Endothelial cell of umbilical vein (primary cell): ENCODE data around the gene ZFYVE28.

Experiments
- EZH2 ChIP-seq: IDR thresholded peaks from 2 replicates; pipeline ENCODE4 v1.6.1; 2012; ENCODE audit warnings: borderline replicate concordance, low read depth, mild to moderate bottlenecking, moderate library complexity, low read length, inconsistent platforms; ENCODE audit not compliant: severe bottlenecking
- GATA2 ChIP-seq: IDR thresholded peaks from 2 replicates; pipeline ENCODE4 v1.7.0; 2011; ENCODE audit warnings: low read depth, mild to moderate bottlenecking, moderate library complexity, mixed read lengths, low read length; ENCODE audit not compliant: insufficient read length, insufficient read depth
- MAX ChIP-seq: IDR thresholded peaks from 2 replicates; pipeline ENCODE4 v1.6.1; 2011; ENCODE audit not compliant: insufficient read depth, insufficient read length
- POLR2A ChIP-seq: IDR thresholded peaks from 2 replicates; pipeline ENCODE4 v1.6.1; 2012; ENCODE audit warnings: low read depth, mild to moderate bottlenecking, control low read depth, low read length
- POLR2AphosphoS5 ChIP-seq: IDR thresholded peaks from 2 replicates; pipeline ENCODE4 v1.6.1; 2012; ENCODE audit warnings: low read depth, mild to moderate bottlenecking, control low read depth, low read length, moderate library complexity; ENCODE audit not compliant: insufficient read depth
- TF ChIP-seq, protein P1 (sequence below), 2 donors: IDR thresholded peaks; 1 replicate in 1 of 2; 2 replicates in 1 of 2; pipeline ENCODE4 v1.5.1; 2011; ENCODE audit warnings: low read length in 2 of 2, mild to moderate bottlenecking in 2 of 2, moderate library complexity in 2 of 2, control low read depth in 1 of 2, inconsistent platforms in 1 of 2, low read depth in 1 of 2; ENCODE audit not compliant: insufficient read depth in 1 of 2; ENCODE audit errors: extremely low read depth in 1 of 2

GRCh38 chr4:2370597-2371320 is 47.7 kb downstream of the ZFYVE28 start:
- TF ChIP-seq POLR2AphosphoS5: no peak
- no peak for TF ChIP-seq POLR2A
- TF ChIP-seq, protein P1, sequence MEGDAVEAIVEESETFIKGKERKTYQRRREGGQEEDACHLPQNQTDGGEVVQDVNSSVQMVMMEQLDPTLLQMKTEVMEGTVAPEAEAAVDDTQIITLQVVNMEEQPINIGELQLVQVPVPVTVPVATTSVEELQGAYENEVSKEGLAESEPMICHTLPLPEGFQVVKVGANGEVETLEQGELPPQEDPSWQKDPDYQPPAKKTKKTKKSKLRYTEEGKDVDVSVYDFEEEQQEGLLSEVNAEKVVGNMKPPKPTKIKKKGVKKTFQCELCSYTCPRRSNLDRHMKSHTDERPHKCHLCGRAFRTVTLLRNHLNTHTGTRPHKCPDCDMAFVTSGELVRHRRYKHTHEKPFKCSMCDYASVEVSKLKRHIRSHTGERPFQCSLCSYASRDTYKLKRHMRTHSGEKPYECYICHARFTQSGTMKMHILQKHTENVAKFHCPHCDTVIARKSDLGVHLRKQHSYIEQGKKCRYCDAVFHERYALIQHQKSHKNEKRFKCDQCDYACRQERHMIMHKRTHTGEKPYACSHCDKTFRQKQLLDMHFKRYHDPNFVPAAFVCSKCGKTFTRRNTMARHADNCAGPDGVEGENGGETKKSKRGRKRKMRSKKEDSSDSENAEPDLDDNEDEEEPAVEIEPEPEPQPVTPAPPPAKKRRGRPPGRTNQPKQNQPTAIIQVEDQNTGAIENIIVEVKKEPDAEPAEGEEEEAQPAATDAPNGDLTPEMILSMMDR (IDR thresholded peaks at IDR 0.05; ENCODE audit: extremely low read depth in 1 of 2, insufficient read depth in 1 of 2, low read depth in 1 of 2, low read length in 2 of 2): no peak
- no peak for TF ChIP-seq MAX
- TF ChIP-seq EZH2: no peak
- no peak for TF ChIP-seq GATA2
